Astrocyte (in vitro differentiated cells and primary cell): ENCODE measurements around the gene TNNI2. TPM values are rescaled to one million over a fixed set of nuclear protein-coding genes. Genes with fewer than 3 reads are reported as not detected.

ENCODE experiments used
- DNase-seq: peaks from one replicate; pipeline ENCODE4 v3.0.0-alpha.2; 2010; ENCODE audit warnings: low read depth
- FAIRE-seq: peaks from 2 replicates; lab custom pipeline; 2011; peaks lifted over from hg19 to GRCh38; lab: Jason Lieb, UNC
- H2AFZ ChIP-seq: 2 replicates; pipeline ENCODE4 v1.6.0; 2012; ENCODE audit warnings: low read depth, low read length, inconsistent platforms
- H3K27ac ChIP-seq: 2 replicates; pipeline ENCODE4 v1.5.1; 2011; ENCODE audit warnings: low read depth, low read length, inconsistent platforms
- H3K27me3 ChIP-seq: 2 replicates; pipeline ENCODE4 v1.6.0; 2011; ENCODE audit warnings: low read length, inconsistent platforms; ENCODE audit not compliant: insufficient read depth
- H3K36me3 ChIP-seq: 2 replicates; pipeline ENCODE4 v1.5.1; 2011; ENCODE audit warnings: low read length, inconsistent platforms; ENCODE audit not compliant: insufficient read depth
- H3K4me1 ChIP-seq: 2 replicates; pipeline ENCODE4 v1.5.1; 2011; ENCODE audit warnings: low read length, inconsistent platforms; ENCODE audit not compliant: insufficient read depth
- H3K4me2 ChIP-seq: 2 replicates; pipeline ENCODE4 v1.6.0; 2012; ENCODE audit warnings: low read length, inconsistent platforms
- H3K4me3 ChIP-seq: 2 replicates; pipeline ENCODE4 v1.5.1; 2011; ENCODE audit warnings: low read depth, mild to moderate bottlenecking, low read length, inconsistent platforms; ENCODE audit not compliant: insufficient read depth
- H3K79me2 ChIP-seq: 2 replicates; pipeline ENCODE4 v1.6.0; 2012; ENCODE audit warnings: mild to moderate bottlenecking, low read length, inconsistent platforms; ENCODE audit not compliant: insufficient read depth
- H3K9ac ChIP-seq: 2 replicates; pipeline ENCODE4 v1.6.0; 2012; ENCODE audit warnings: mild to moderate bottlenecking, low read length, inconsistent platforms
- H3K9me3 ChIP-seq: 2 replicates; pipeline ENCODE4 v1.5.1; 2012; ENCODE audit warnings: low read depth, mild to moderate bottlenecking, low read length, inconsistent platforms; ENCODE audit not compliant: insufficient read depth
- H4K20me1 ChIP-seq: 2 replicates; pipeline ENCODE4 v1.6.0; 2012; ENCODE audit warnings: low read length, inconsistent platforms; ENCODE audit not compliant: insufficient read depth
- H3K27ac Mint-ChIP-seq: one replicate; pipeline ENCODE4 v1.8.0; 2021; ENCODE audit warnings: mild to moderate bottlenecking, mixed read lengths; ENCODE audit not compliant: unreplicated experiment
- H3K27me3 Mint-ChIP-seq: one replicate; pipeline ENCODE4 v1.8.0; 2021; ENCODE audit warnings: low read depth, mixed read lengths; ENCODE audit not compliant: unreplicated experiment
- H3K36me3 Mint-ChIP-seq: one replicate; pipeline ENCODE4 v1.8.0; 2021; ENCODE audit warnings: low read depth, mixed read lengths; ENCODE audit not compliant: unreplicated experiment
- H3K4me1 Mint-ChIP-seq: one replicate; pipeline ENCODE4 v1.8.0; 2021; ENCODE audit warnings: low read depth, mixed read lengths; ENCODE audit not compliant: unreplicated experiment
- H3K4me3 Mint-ChIP-seq: one replicate; pipeline ENCODE4 v1.8.0; 2021; ENCODE audit warnings: mild to moderate bottlenecking, moderate library complexity, mixed read lengths; ENCODE audit not compliant: unreplicated experiment
- H3K9me3 Mint-ChIP-seq: one replicate; pipeline ENCODE4 v1.8.0; 2021; ENCODE audit warnings: mild to moderate bottlenecking, mixed read lengths; ENCODE audit not compliant: unreplicated experiment
- CTCF ChIP-seq: IDR thresholded peaks from 2 replicates; pipeline ENCODE4 v1.5.1; 2011; ENCODE audit warnings: low read depth, mild to moderate bottlenecking, inconsistent platforms, low read length, moderate library complexity; ENCODE audit not compliant: insufficient read depth
- EZH2 ChIP-seq: IDR thresholded peaks from 2 replicates; pipeline ENCODE4 v1.6.1; 2012; ENCODE audit warnings: mild to moderate bottlenecking, low read length, inconsistent platforms; ENCODE audit not compliant: insufficient read depth
- total RNA-seq: library from RNA; stranded (reverse); gene quantifications from 2 replicates; pipeline ENCODE4 v1.2.1, GENCODE V29; 2021

TNNI2 gene
- total RNA-seq, 1 donor from 2014 or later: not detected

GRCh38 chr11:1844221-1845094, 5.7 kb downstream of the TNNI2 start:
- H3K9me3 Mint-ChIP-seq: no peaks in the 10 kb centered on the region
- no peak overlapping the region for H3K27ac Mint-ChIP-seq
- peaks cover 25% of the 10 kb centered on the region for H3K27me3 Mint-ChIP-seq
- H3K9ac ChIP-seq: no peak overlapping the region
- DNase-seq (no peak), FAIRE-seq (no peak)
- no peaks in the 10 kb centered on the region for H4K20me1 ChIP-seq
- H3K4me2 ChIP-seq: no peak overlapping the region
- H3K27me3 ChIP-seq: peaks cover 6% of the 10 kb centered on the region
- H3K4me1 ChIP-seq: peaks cover 3% of the 10 kb centered on the region
- no peaks in the 10 kb centered on the region for H3K4me1 Mint-ChIP-seq
- no peak overlapping the region for H3K4me3 Mint-ChIP-seq
- H3K36me3 ChIP-seq: no peaks in the 10 kb centered on the region
- no peak for TF ChIP-seq CTCF
- no peak for TF ChIP-seq EZH2
- H3K4me3 ChIP-seq: no peak overlapping the region
- H3K27ac ChIP-seq: no peak overlapping the region
- H2AFZ ChIP-seq: no peak overlapping the region
- no peaks in the 10 kb centered on the region for H3K9me3 ChIP-seq
- H3K36me3 Mint-ChIP-seq: no peaks in the 10 kb centered on the region
- no peaks in the 10 kb centered on the region for H3K79me2 ChIP-seq

GRCh38 chr11:1845095-1845429, 6.3 kb downstream of the TNNI2 start:
- Histone ChIP-seq H3K9ac (no peak overlapping the region), H3K79me2 (no peaks in the 10 kb centered on the region), H2AFZ (no peak overlapping the region), H3K4me2 (no peak overlapping the region), H3K4me1 (peaks cover 3% of the 10 kb centered on the region), H4K20me1 (no peaks in the 10 kb centered on the region), H3K27ac (no peak overlapping the region), H3K4me3 (no peak overlapping the region), H3K27me3 (peaks cover 6% of the 10 kb centered on the region), H3K36me3 (no peaks in the 10 kb centered on the region), H3K9me3 (no peaks in the 10 kb centered on the region)
- no peak overlapping the region for H3K4me3 Mint-ChIP-seq
- H3K4me1 Mint-ChIP-seq: no peaks in the 10 kb centered on the region
- TF ChIP-seq CTCF (no peak), EZH2 (no peak)
- no peaks in the 10 kb centered on the region for H3K36me3 Mint-ChIP-seq
- no peak for DNase-seq
- H3K27me3 Mint-ChIP-seq: peaks cover 27% of the 10 kb centered on the region
- no peak overlapping the region for H3K27ac Mint-ChIP-seq
- no peaks in the 10 kb centered on the region for H3K9me3 Mint-ChIP-seq
- no peak for FAIRE-seq
